NCI-H82 treated with DMSO at 0.1 percent for 48 hours (cell line): Measurements from ENCODE around the gene ZNHIT6.

Experiments
- DNase-seq: peaks from one replicate; lab custom pipeline; 2025; ENCODE audit not compliant: unreplicated experiment; lab: John Stamatoyannopoulos, UW

ZNHIT6 gene

GRCh38 chr1:85599681-85600080 is 108.6 kb downstream of the ZNHIT6 start:
- no peak for DNase-seq
